HepG2 (cell line): Measurements from ENCODE around the gene CD28. TPM values are rescaled to one million over a fixed set of nuclear protein-coding genes. Genes with fewer than 3 reads are reported as not detected.

Experiments
- ATAC-seq: fragments of 200-7000 bp; cut with Tn5 transposase; 3 replicates; pipeline ENCODE4 v1.9.1; 2020; ENCODE audit warnings: mild to moderate bottlenecking, moderate library complexity
- BruUV-seq: library from RNA; stranded (reverse); fragments of 400-500 nt; replicated peaks from 2 replicates; lab custom pipeline; 2021; lab: Mats Ljungman, UMichigan
- CTCF ChIA-PET: fragments of 300-600 bp; formaldehyde crosslinking; extraction: SDS; loops from one replicate; lab custom pipeline; 2021; ENCODE audit warnings: low total read pairs, inconsistent platforms, low intra/inter-chr PET ratio; lab: Yijun Ruan, JAX
- POLR2A ChIA-PET: fragments of 350-600 bp; sonication (Branson Sonifier 250); formaldehyde crosslinking; loops from one replicate; lab custom pipeline; 2020; ENCODE audit warnings: antibody characterized with exemption, inconsistent platforms; lab: Yijun Ruan, JAX
- DNase-seq: peaks from one replicate; pipeline ENCODE4 v3.0.0-alpha.2; 2015; ENCODE audit warnings: low spot score
- FAIRE-seq: peaks from 3 replicates; lab custom pipeline; 2011; peaks lifted over from hg19 to GRCh38; lab: Jason Lieb, UNC
- H2AFZ ChIP-seq: one replicate; pipeline ENCODE4 v1.6.1; 2011; ENCODE audit warnings: low read length, inconsistent platforms
- H3K27ac ChIP-seq: fragments of 300-600 bp; 3 replicates; pipeline ENCODE4 v1.8.0; 2011; ENCODE audit warnings: mixed run types, mild to moderate bottlenecking, mixed read lengths, low read length, inconsistent platforms; ENCODE audit not compliant: insufficient read depth; ENCODE audit errors: extremely low read length
- H3K27me3 ChIP-seq, 2 experiments: fragments of 200-600 bp in 1 of 2; 2 replicates in 1 of 2; 3 replicates in 1 of 2; pipeline versions ENCODE4 v1.6.0 to v1.8.0; 2011; ENCODE audit warnings: low read length in 2 of 2, mild to moderate bottlenecking in 2 of 2, moderate library complexity in 2 of 2, inconsistent platforms in 1 of 2; ENCODE audit not compliant: insufficient read depth in 2 of 2, control insufficient read depth in 1 of 2
- H3K36me3 ChIP-seq, 2 experiments: fragments of 200-600 bp in 1 of 2; replicated peaks in 1 of 2; 2 replicates in 1 of 2; 3 replicates in 1 of 2; pipeline versions ENCODE4 v1.5.1 to v1.8.0; 2011; ENCODE audit warnings: low read length in 2 of 2, inconsistent platforms in 1 of 2; ENCODE audit not compliant: insufficient read depth in 2 of 2, control insufficient read depth in 1 of 2
- H3K4me1 ChIP-seq: 2 replicates; pipeline ENCODE4 v1.5.1; 2012; ENCODE audit warnings: low read length, inconsistent platforms; ENCODE audit not compliant: insufficient read depth
- H3K4me2 ChIP-seq: 2 replicates; pipeline ENCODE4 v1.6.0; 2011; ENCODE audit warnings: low read depth, low read length, inconsistent platforms
- H3K4me3 ChIP-seq, 3 experiments: fragments of 200-600 bp in 1 of 3; sonication (generic), shearing (Covaris generic) in 1 of 3; replicated peaks in 1 of 3; 2 replicates each; pipeline ENCODE4 v1.5.1; 2011 to 2016; ENCODE audit warnings: low read length in 3 of 3, inconsistent platforms in 2 of 3, low read depth in 2 of 3, mild to moderate bottlenecking in 2 of 3, control low read depth in 1 of 3, mixed read lengths in 1 of 3; ENCODE audit not compliant: insufficient read depth in 1 of 3
- H3K79me2 ChIP-seq: one replicate; pipeline ENCODE4 v1.6.1; 2011; ENCODE audit warnings: low read length, inconsistent platforms; ENCODE audit not compliant: insufficient read depth
- H3K9ac ChIP-seq: 2 replicates; pipeline ENCODE4 v1.6.0; 2011; ENCODE audit warnings: mild to moderate bottlenecking, low read depth, low read length, inconsistent platforms; ENCODE audit not compliant: insufficient read depth
- H3K9me3 ChIP-seq: 2 replicates; pipeline ENCODE4 v1.5.1; 2012; ENCODE audit warnings: mild to moderate bottlenecking, low read length
- H4K20me1 ChIP-seq: 2 replicates; pipeline ENCODE4 v1.6.0; 2011; ENCODE audit warnings: inconsistent platforms, mild to moderate bottlenecking, low read length, moderate library complexity; ENCODE audit not compliant: insufficient read depth
- ADNP ChIP-seq: sonication (generic); formaldehyde crosslinking; IDR thresholded peaks from 2 replicates; pipeline ENCODE4 v1.4.0; 2020; ENCODE audit warnings: missing genetic modification reagents
- ISX ChIP-seq: sonication (generic); formaldehyde crosslinking; conservative IDR thresholded peaks from 2 replicates; pipeline ENCODE4 v1.5.0; 2020; ENCODE audit warnings: missing genetic modification reagents
- JUN ChIP-seq: sonication (generic); formaldehyde crosslinking; IDR thresholded peaks from 2 replicates; pipeline ENCODE4 v1.4.0; 2020; ENCODE audit warnings: mild to moderate bottlenecking, missing genetic modification reagents
- KDM4B ChIP-seq: sonication (generic); formaldehyde crosslinking; IDR thresholded peaks from 2 replicates; pipeline ENCODE4 v1.4.0; 2020; ENCODE audit warnings: missing genetic modification reagents
- MBD4 ChIP-seq: IDR thresholded peaks from 2 replicates; pipeline ENCODE4 v1.6.1; 2012; ENCODE audit warnings: low read length, inconsistent platforms, borderline replicate concordance
- MED13 ChIP-seq: sonication (generic); formaldehyde crosslinking; IDR thresholded peaks from 2 replicates; pipeline ENCODE4 v1.5.0; 2020; ENCODE audit warnings: missing genetic modification reagents
- RFXAP ChIP-seq: sonication (generic); formaldehyde crosslinking; IDR thresholded peaks from 2 replicates; pipeline ENCODE4 v1.4.0; 2020; ENCODE audit warnings: missing genetic modification reagents, borderline replicate concordance
- TAF1 ChIP-seq: sonication (generic); formaldehyde crosslinking; IDR thresholded peaks from 2 replicates; pipeline ENCODE4 v1.4.0; 2020; ENCODE audit warnings: missing genetic modification reagents
- ZNF251 ChIP-seq: sonication (generic); formaldehyde crosslinking; IDR thresholded peaks from 2 replicates; pipeline ENCODE4 v1.9.0; 2021; ENCODE audit warnings: mild to moderate bottlenecking, missing genetic modification reagents
- ZNF280B ChIP-seq: sonication (generic); formaldehyde crosslinking; IDR thresholded peaks from 2 replicates; pipeline ENCODE4 v1.5.0; 2020; ENCODE audit warnings: missing genetic modification reagents, mild to moderate bottlenecking, borderline replicate concordance
- ZNF329 ChIP-seq: sonication (generic); formaldehyde crosslinking; IDR thresholded peaks from 2 replicates; pipeline ENCODE4 v1.9.0; 2021; ENCODE audit warnings: low read depth, mild to moderate bottlenecking, missing genetic modification reagents
- ZNF383 ChIP-seq: sonication (generic); formaldehyde crosslinking; IDR thresholded peaks from 2 replicates; pipeline ENCODE4 v1.4.0; 2020; ENCODE audit warnings: missing genetic modification reagents, mild to moderate bottlenecking, borderline replicate concordance
- ZNF468 ChIP-seq: sonication (generic); formaldehyde crosslinking; IDR thresholded peaks from 2 replicates; pipeline ENCODE4 v1.8.0; 2022; ENCODE audit warnings: mild to moderate bottlenecking, moderate library complexity, missing genetic modification reagents
- ZZZ3 ChIP-seq: sonication (generic); formaldehyde crosslinking; IDR thresholded peaks from 2 replicates; pipeline ENCODE4 v1.4.0; 2020; ENCODE audit warnings: missing genetic modification reagents, mild to moderate bottlenecking, borderline replicate concordance
- WGBS: methylation state at CpG from one replicate; pipeline ENCODE4 v1.1.6; 2017; ENCODE audit warnings: low lambda C conversion rate; 5-methylcytosine and 5-hydroxymethylcytosine counted together
- in situ Hi-C: cut with HindIII; loops from 2 replicates; pipeline ENCODE4 v1.10.0; 2017; ENCODE audit warnings: low pct_unique_long_range_greater_than_20kb; ENCODE audit not compliant: extremely low pct_ligation_motif_present
- intact Hi-C: fragments of 100-400 bp; cut with micrococcal nuclease; formaldehyde crosslinking; loops from one replicate; pipeline ENCODE4 v1.10.0; 2022; ENCODE audit not compliant: unreplicated experiment
- polyA plus RNA-seq, 8 experiments: library from polyadenylated mRNA; depleted of rRNA in 3 of 8; stranded (reverse) in 7 of 8; unstranded in 1 of 8; fragments of >200 nt; fragmentation: Illumina TruSeq in 4 of 8; extraction: Trizol in 4 of 8; gene quantifications; 2 replicates each; pipeline versions ENCODE4 v1.2.1 to v1.2.3, GENCODE V29; 2011 to 2016; ENCODE audit warnings: low read depth in 4 of 8, missing spikeins in 1 of 8, mixed read lengths in 1 of 8; ENCODE audit not compliant: insufficient read depth in 1 of 8
- total RNA-seq, 5 experiments: library from RNA; depleted of rRNA; stranded (reverse); fragments of >200 nt; fragmentation: Illumina TruSeq; extraction: Trizol; gene quantifications; 2 replicates each; pipeline ENCODE4 v1.2.3, GENCODE V29; 2016; ENCODE audit warnings: low read depth in 1 of 5
- TF ChIP-seq, protein P1 (sequence below): sonication (generic); formaldehyde crosslinking; IDR thresholded peaks from 2 replicates; pipeline ENCODE4 v1.5.0; 2020; ENCODE audit warnings: missing genetic modification reagents
- TF ChIP-seq, protein P2 (sequence below): IDR thresholded peaks from 2 replicates; pipeline ENCODE4 v1.6.1; 2016; ENCODE audit warnings: mild to moderate bottlenecking, missing biosample characterization, missing genetic modification reagents
- TF ChIP-seq, protein P3 (sequence below): sonication (generic); formaldehyde crosslinking; IDR thresholded peaks from 2 replicates; pipeline ENCODE4 v1.4.0; 2020; ENCODE audit warnings: mild to moderate bottlenecking, missing genetic modification reagents, borderline replicate concordance

The CD28 gene
- total and polyA plus RNA-seq, 2 of the 13 experiments (the other 11 are each of a cell fraction or from before 2014, with no cell fraction given), result not detected

DNA sequence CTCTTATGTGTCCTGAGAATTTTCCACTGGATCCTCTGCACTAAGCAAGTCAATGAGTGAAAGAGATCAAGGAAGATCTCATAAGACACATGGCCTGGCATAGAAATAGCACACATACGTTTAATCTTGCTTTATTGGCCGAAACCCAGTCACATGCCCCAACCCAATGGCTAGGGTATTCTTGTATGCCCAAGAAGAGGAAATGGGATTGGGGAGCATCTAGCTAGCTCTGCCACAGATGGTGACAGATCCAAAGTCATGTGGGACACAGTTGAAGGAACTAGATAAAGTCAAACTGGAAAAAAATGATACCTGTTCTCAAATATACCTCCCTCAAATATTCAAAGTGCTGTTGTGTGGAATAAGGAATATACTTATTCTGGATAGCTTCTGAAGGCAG is 74.7 kb downstream of the CD28 start:
- CTCF ChIA-PET, result no interaction called here
- intact Hi-C loops, result loop anchor here (5.0 kb wide), 1 partner anchor 69 kb away; no protein-coding TSS in a partner anchor
- TF ChIP-seq ZNF383, result no peak
- TF ChIP-seq, protein P1, sequence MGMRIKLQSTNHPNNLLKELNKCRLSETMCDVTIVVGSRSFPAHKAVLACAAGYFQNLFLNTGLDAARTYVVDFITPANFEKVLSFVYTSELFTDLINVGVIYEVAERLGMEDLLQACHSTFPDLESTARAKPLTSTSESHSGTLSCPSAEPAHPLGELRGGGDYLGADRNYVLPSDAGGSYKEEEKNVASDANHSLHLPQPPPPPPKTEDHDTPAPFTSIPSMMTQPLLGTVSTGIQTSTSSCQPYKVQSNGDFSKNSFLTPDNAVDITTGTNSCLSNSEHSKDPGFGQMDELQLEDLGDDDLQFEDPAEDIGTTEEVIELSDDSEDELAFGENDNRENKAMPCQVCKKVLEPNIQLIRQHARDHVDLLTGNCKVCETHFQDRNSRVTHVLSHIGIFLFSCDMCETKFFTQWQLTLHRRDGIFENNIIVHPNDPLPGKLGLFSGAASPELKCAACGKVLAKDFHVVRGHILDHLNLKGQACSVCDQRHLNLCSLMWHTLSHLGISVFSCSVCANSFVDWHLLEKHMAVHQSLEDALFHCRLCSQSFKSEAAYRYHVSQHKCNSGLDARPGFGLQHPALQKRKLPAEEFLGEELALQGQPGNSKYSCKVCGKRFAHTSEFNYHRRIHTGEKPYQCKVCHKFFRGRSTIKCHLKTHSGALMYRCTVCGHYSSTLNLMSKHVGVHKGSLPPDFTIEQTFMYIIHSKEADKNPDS (CRISPR knock-in tag), result no peak
- no peak for TF ChIP-seq MBD4
- TF ChIP-seq, protein P2, sequence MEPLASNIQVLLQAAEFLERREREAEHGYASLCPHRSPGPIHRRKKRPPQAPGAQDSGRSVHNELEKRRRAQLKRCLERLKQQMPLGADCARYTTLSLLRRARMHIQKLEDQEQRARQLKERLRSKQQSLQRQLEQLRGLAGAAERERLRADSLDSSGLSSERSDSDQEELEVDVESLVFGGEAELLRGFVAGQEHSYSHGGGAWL (CRISPR knock-in tag), result no peak
- no peak for TF ChIP-seq RFXAP (CRISPR knock-in tag)
- TF ChIP-seq ISX (CRISPR knock-in tag), result no peak
- no peak for TF ChIP-seq KDM4B (CRISPR knock-in tag)
- no peak for TF ChIP-seq ZNF251 (CRISPR knock-in tag)
- no peak for TF ChIP-seq ADNP
- TF ChIP-seq ZNF468 (CRISPR knock-in tag), result no peak
- TF ChIP-seq ZNF329 (CRISPR knock-in tag), result no peak
- no peak for TF ChIP-seq ZNF280B (CRISPR knock-in tag)
- TF ChIP-seq MED13 (CRISPR knock-in tag), result no peak
- TF ChIP-seq TAF1 (CRISPR knock-in tag), result no peak
- no peak for TF ChIP-seq JUN (CRISPR knock-in tag)
- TF ChIP-seq, protein P3, sequence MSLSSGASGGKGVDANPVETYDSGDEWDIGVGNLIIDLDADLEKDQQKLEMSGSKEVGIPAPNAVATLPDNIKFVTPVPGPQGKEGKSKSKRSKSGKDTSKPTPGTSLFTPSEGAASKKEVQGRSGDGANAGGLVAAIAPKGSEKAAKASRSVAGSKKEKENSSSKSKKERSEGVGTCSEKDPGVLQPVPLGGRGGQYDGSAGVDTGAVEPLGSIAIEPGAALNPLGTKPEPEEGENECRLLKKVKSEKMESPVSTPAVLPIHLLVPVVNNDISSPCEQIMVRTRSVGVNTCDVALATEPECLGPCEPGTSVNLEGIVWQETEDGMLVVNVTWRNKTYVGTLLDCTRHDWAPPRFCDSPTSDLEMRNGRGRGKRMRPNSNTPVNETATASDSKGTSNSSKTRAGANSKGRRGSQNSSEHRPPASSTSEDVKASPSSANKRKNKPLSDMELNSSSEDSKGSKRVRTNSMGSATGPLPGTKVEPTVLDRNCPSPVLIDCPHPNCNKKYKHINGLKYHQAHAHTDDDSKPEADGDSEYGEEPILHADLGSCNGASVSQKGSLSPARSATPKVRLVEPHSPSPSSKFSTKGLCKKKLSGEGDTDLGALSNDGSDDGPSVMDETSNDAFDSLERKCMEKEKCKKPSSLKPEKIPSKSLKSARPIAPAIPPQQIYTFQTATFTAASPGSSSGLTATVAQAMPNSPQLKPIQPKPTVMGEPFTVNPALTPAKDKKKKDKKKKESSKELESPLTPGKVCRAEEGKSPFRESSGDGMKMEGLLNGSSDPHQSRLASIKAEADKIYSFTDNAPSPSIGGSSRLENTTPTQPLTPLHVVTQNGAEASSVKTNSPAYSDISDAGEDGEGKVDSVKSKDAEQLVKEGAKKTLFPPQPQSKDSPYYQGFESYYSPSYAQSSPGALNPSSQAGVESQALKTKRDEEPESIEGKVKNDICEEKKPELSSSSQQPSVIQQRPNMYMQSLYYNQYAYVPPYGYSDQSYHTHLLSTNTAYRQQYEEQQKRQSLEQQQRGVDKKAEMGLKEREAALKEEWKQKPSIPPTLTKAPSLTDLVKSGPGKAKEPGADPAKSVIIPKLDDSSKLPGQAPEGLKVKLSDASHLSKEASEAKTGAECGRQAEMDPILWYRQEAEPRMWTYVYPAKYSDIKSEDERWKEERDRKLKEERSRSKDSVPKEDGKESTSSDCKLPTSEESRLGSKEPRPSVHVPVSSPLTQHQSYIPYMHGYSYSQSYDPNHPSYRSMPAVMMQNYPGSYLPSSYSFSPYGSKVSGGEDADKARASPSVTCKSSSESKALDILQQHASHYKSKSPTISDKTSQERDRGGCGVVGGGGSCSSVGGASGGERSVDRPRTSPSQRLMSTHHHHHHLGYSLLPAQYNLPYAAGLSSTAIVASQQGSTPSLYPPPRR (CRISPR knock-in tag), result no peak
- no peak for TF ChIP-seq ZZZ3 (CRISPR knock-in tag)

More for the DNA sequence above, 74.7 kb downstream of the CD28 start:
- POLR2A ChIA-PET, result interaction anchor here (1.2 kb wide), 1 partner anchor 542 kb away, joined by 3 read pairs; no protein-coding TSS in a partner anchor
- H3K9me3 ChIP-seq, result no peaks in the 10 kb centered on the region
- no peak overlapping the region for H3K4me3 ChIP-seq
- no peaks in the 10 kb centered on the region for H4K20me1 ChIP-seq
- no peak for DNase-seq
- FAIRE-seq, result no peak
- H3K9ac ChIP-seq, result no peak overlapping the region
- BruUV-seq, result no TSS peak
- no peak overlapping the region for H3K4me2 ChIP-seq
- no peaks in the 10 kb centered on the region for H3K79me2 ChIP-seq
- no peak for ATAC-seq
- no peaks in the 10 kb centered on the region for H3K36me3 ChIP-seq
- 95% methylated on average over 2 of the region's 2 CpGs for WGBS
- H2AFZ ChIP-seq, result no peak overlapping the region
- H3K4me1 ChIP-seq, result peaks cover 47% of the 10 kb centered on the region
- H3K27me3 ChIP-seq, result no peaks in the 10 kb centered on the region
- no peak overlapping the region for H3K27ac ChIP-seq
- in situ Hi-C loops, result loop anchor here (5.0 kb wide), 1 partner anchor 134 kb away; no protein-coding TSS in a partner anchor
